ENCODE results near the gene PPP6R2.
A peak's percentile ranks its signal among the peaks of the same experiment; 100 is the strongest.

PPP6R2 gene

GRCh38 chr22:50420015-50420414 is 76.9 kb downstream of the PPP6R2 start:
- H3K27ac ChIP-seq (replicated peaks; ENCODE audit: low read length) = no peak overlapping the region
- H3K9me3 ChIP-seq (replicated peaks in 1 of 2; ENCODE audit: control insufficient read depth in 2 of 2, insufficient read depth in 1 of 2, low read depth in 1 of 2, low read length in 2 of 2) = no peaks in the 10 kb centered on the region
- H2BK5ac ChIP-seq (ENCODE audit: low read length) = no peak overlapping the region
- H3K4me2 ChIP-seq (ENCODE audit: insufficient read depth, low read length, poor library complexity, severe bottlenecking) = no peak overlapping the region
- H3K79me1 ChIP-seq (ENCODE audit: low read depth, low read length) = peaks cover 4% of the 10 kb centered on the region
- H4K8ac ChIP-seq (ENCODE audit: low read depth, low read length) = no peak overlapping the region
- no peak overlapping the region for H2AK5ac ChIP-seq (ENCODE audit: low read depth, low read length)
- no peak overlapping the region for H3K4ac ChIP-seq (ENCODE audit: low read length)
- peak overlapping the region; percentile 6 for H3K14ac ChIP-seq (ENCODE audit: low read length)
- H3K27me3 ChIP-seq (ENCODE audit: control insufficient read depth in 3 of 3, insufficient read depth in 3 of 3, low read depth in 1 of 3, low read length in 3 of 3) = no peaks in the 10 kb centered on the region
- WGBS, 2 donors (ENCODE audit: extremely low coverage in 2 of 2, insufficient read length in 2 of 2, insufficient replicate concordance in 1 of 2) = no CpG with 5 or more reads among the region's 10 CpGs
- H3K4me3 ChIP-seq (ENCODE audit: low read length in 2 of 2) = no peak overlapping the region
- no peak overlapping the region for H3K18ac ChIP-seq (ENCODE audit: low read length)
- H2BK12ac ChIP-seq (ENCODE audit: low read length) = no peak overlapping the region
- no peak overlapping the region for H3K9ac ChIP-seq (ENCODE audit: low read depth, low read length, poor library complexity)
- no peak overlapping the region for H4K91ac ChIP-seq (ENCODE audit: low read depth, low read length, poor library complexity)
- H3K23ac ChIP-seq (ENCODE audit: low read depth, low read length, poor library complexity) = no peak overlapping the region
- no peak for DNase-seq (ENCODE audit: low spot score)
- no peak overlapping the region for H2AFZ ChIP-seq (ENCODE audit: low read length)
- no peaks in the 10 kb centered on the region for H3K4me1 ChIP-seq (ENCODE audit: control insufficient read depth in 2 of 2, insufficient read depth in 1 of 2, low read depth in 1 of 2, low read length in 2 of 2)
- no peak overlapping the region for H2BK15ac ChIP-seq (ENCODE audit: low read length)
- H2BK120ac ChIP-seq (ENCODE audit: low read depth, low read length) = no peak overlapping the region
- H3K36me3 ChIP-seq (replicated peaks in 1 of 2; ENCODE audit: control insufficient read depth in 2 of 2, insufficient read depth in 2 of 2, low read length in 2 of 2) = peaks cover 74 to 95% of the 10 kb centered on the region in 2 donors

GRCh38 chr22:50420581-50420980 is 77.5 kb downstream of the PPP6R2 start:
- H4K91ac ChIP-seq (ENCODE audit: low read depth, low read length, poor library complexity) = no peak overlapping the region
- H2BK120ac ChIP-seq (ENCODE audit: low read depth, low read length) = no peak overlapping the region
- H3K27ac ChIP-seq (replicated peaks; ENCODE audit: low read length) = no peak overlapping the region
- H3K9me3 ChIP-seq (replicated peaks in 1 of 2; ENCODE audit: control insufficient read depth in 2 of 2, insufficient read depth in 1 of 2, low read depth in 1 of 2, low read length in 2 of 2) = no peaks in the 10 kb centered on the region
- H3K14ac ChIP-seq (ENCODE audit: low read length) = no peak overlapping the region
- no peak for DNase-seq (ENCODE audit: low spot score)
- H2BK5ac ChIP-seq (ENCODE audit: low read length) = no peak overlapping the region
- no peaks in the 10 kb centered on the region for H3K27me3 ChIP-seq (ENCODE audit: control insufficient read depth in 3 of 3, insufficient read depth in 3 of 3, low read depth in 1 of 3, low read length in 3 of 3)
- WGBS, 2 donors (ENCODE audit: extremely low coverage in 2 of 2, insufficient read length in 2 of 2, insufficient replicate concordance in 1 of 2) = no CpG with 5 or more reads among the region's 12 CpGs
- no peak overlapping the region for H2BK15ac ChIP-seq (ENCODE audit: low read length)
- no peak overlapping the region for H4K8ac ChIP-seq (ENCODE audit: low read depth, low read length)
- H3K23ac ChIP-seq (ENCODE audit: low read depth, low read length, poor library complexity) = no peak overlapping the region
- peak overlapping the region; percentile 27 for H3K9ac ChIP-seq (ENCODE audit: low read depth, low read length, poor library complexity)
- no peak overlapping the region for H2AK5ac ChIP-seq (ENCODE audit: low read depth, low read length)
- H3K4me3 ChIP-seq (ENCODE audit: low read length in 2 of 2) = no peak overlapping the region
- peaks cover 2% of the 10 kb centered on the region for H3K79me1 ChIP-seq (ENCODE audit: low read depth, low read length)
- H3K4ac ChIP-seq (ENCODE audit: low read length) = no peak overlapping the region
- H3K36me3 ChIP-seq (replicated peaks in 1 of 2; ENCODE audit: control insufficient read depth in 2 of 2, insufficient read depth in 2 of 2, low read length in 2 of 2) = peaks cover 72 to 95% of the 10 kb centered on the region in 2 donors
- H3K4me2 ChIP-seq (ENCODE audit: insufficient read depth, low read length, poor library complexity, severe bottlenecking) = no peak overlapping the region
- no peaks in the 10 kb centered on the region for H3K4me1 ChIP-seq (ENCODE audit: control insufficient read depth in 2 of 2, insufficient read depth in 1 of 2, low read depth in 1 of 2, low read length in 2 of 2)
- no peak overlapping the region for H3K18ac ChIP-seq (ENCODE audit: low read length)
- no peak overlapping the region for H2AFZ ChIP-seq (ENCODE audit: low read length)
- no peak overlapping the region for H2BK12ac ChIP-seq (ENCODE audit: low read length)

- Histone ChIP-seq H2BK12ac (ENCODE audit: low read length) (no peak overlapping the region), H3K4me3 (ENCODE audit: low read length in 2 of 2) (no peak overlapping the region), H2BK5ac (ENCODE audit: low read length) (no peak overlapping the region), H2AK5ac (ENCODE audit: low read depth, low read length) (no peak overlapping the region), H3K27me3 (ENCODE audit: control insufficient read depth in 3 of 3, insufficient read depth in 3 of 3, low read depth in 1 of 3, low read length in 3 of 3) (no peaks in the 10 kb centered on the region), H2BK15ac (ENCODE audit: low read length) (no peak overlapping the region), H4K91ac (ENCODE audit: low read depth, low read length, poor library complexity) (no peak overlapping the region), H3K23ac (ENCODE audit: low read depth, low read length, poor library complexity) (no peak overlapping the region), H3K4me1 (ENCODE audit: control insufficient read depth in 2 of 2, insufficient read depth in 1 of 2, low read depth in 1 of 2, low read length in 2 of 2) (no peaks in the 10 kb centered on the region), H2AFZ (ENCODE audit: low read length) (no peak overlapping the region), H3K4me2 (ENCODE audit: insufficient read depth, low read length, poor library complexity, severe bottlenecking) (no peak overlapping the region), H3K27ac (replicated peaks; ENCODE audit: low read length) (no peak overlapping the region), H3K18ac (ENCODE audit: low read length) (no peak overlapping the region), H3K4ac (ENCODE audit: low read length) (no peak overlapping the region), H4K8ac (ENCODE audit: low read depth, low read length) (no peak overlapping the region), H2BK120ac (ENCODE audit: low read depth, low read length) (no peak overlapping the region), H3K36me3 (replicated peaks in 1 of 2; ENCODE audit: control insufficient read depth in 2 of 2, insufficient read depth in 2 of 2, low read length in 2 of 2) (peaks cover 61 to 90% of the 10 kb centered on the region in 2 donors), H3K9me3 (replicated peaks in 1 of 2; ENCODE audit: control insufficient read depth in 2 of 2, insufficient read depth in 1 of 2, low read depth in 1 of 2, low read length in 2 of 2) (no peaks in the 10 kb centered on the region), H3K79me1 (ENCODE audit: low read depth, low read length) (peaks cover 2% of the 10 kb centered on the region), H3K14ac (ENCODE audit: low read length) (no peak overlapping the region), H3K9ac (ENCODE audit: low read depth, low read length, poor library complexity) (no peak overlapping the region)
- no CpG with 5 or more reads among the region's 14 CpGs for WGBS, 2 donors (ENCODE audit: extremely low coverage in 2 of 2, insufficient read length in 2 of 2, insufficient replicate concordance in 1 of 2)
- DNase-seq (ENCODE audit: low spot score) = no peak
Observed at GRCh38 chr22:50422046-50422445, 78.9 kb downstream of the PPP6R2 start.

- no peak overlapping the region for H3K23ac ChIP-seq (ENCODE audit: low read depth, low read length, poor library complexity)
- H3K36me3 ChIP-seq (replicated peaks in 1 of 2; ENCODE audit: control insufficient read depth in 2 of 2, insufficient read depth in 2 of 2, low read length in 2 of 2) = peaks cover 55 to 89% of the 10 kb centered on the region in 2 donors
- H3K27ac ChIP-seq (replicated peaks; ENCODE audit: low read length) = no peak overlapping the region
- no peak for DNase-seq (ENCODE audit: low spot score)
- WGBS, 2 donors (ENCODE audit: extremely low coverage in 2 of 2, insufficient read length in 2 of 2, insufficient replicate concordance in 1 of 2) = no CpG with 5 or more reads among the region's 21 CpGs
- H3K4me1 ChIP-seq (ENCODE audit: control insufficient read depth in 2 of 2, insufficient read depth in 1 of 2, low read depth in 1 of 2, low read length in 2 of 2) = no peaks in the 10 kb centered on the region
- H2AK5ac ChIP-seq (ENCODE audit: low read depth, low read length) = no peak overlapping the region
- no peak overlapping the region for H3K9ac ChIP-seq (ENCODE audit: low read depth, low read length, poor library complexity)
- H3K79me1 ChIP-seq (ENCODE audit: low read depth, low read length) = peaks cover 2% of the 10 kb centered on the region
- no peaks in the 10 kb centered on the region for H3K27me3 ChIP-seq (ENCODE audit: control insufficient read depth in 3 of 3, insufficient read depth in 3 of 3, low read depth in 1 of 3, low read length in 3 of 3)
- no peak overlapping the region for H2AFZ ChIP-seq (ENCODE audit: low read length)
- no peak overlapping the region for H3K18ac ChIP-seq (ENCODE audit: low read length)
- H3K14ac ChIP-seq (ENCODE audit: low read length) = no peak overlapping the region
- no peak overlapping the region for H2BK5ac ChIP-seq (ENCODE audit: low read length)
- no peak overlapping the region for H4K8ac ChIP-seq (ENCODE audit: low read depth, low read length)
- no peak overlapping the region for H3K4me3 ChIP-seq (ENCODE audit: low read length in 2 of 2)
- H3K4me2 ChIP-seq (ENCODE audit: insufficient read depth, low read length, poor library complexity, severe bottlenecking) = no peak overlapping the region
- no peak overlapping the region for H3K4ac ChIP-seq (ENCODE audit: low read length)
- no peak overlapping the region for H2BK12ac ChIP-seq (ENCODE audit: low read length)
- no peak overlapping the region for H2BK120ac ChIP-seq (ENCODE audit: low read depth, low read length)
- H3K9me3 ChIP-seq (replicated peaks in 1 of 2; ENCODE audit: control insufficient read depth in 2 of 2, insufficient read depth in 1 of 2, low read depth in 1 of 2, low read length in 2 of 2) = no peaks in the 10 kb centered on the region
- H2BK15ac ChIP-seq (ENCODE audit: low read length) = no peak overlapping the region
- no peak overlapping the region for H4K91ac ChIP-seq (ENCODE audit: low read depth, low read length, poor library complexity)
Observed at GRCh38 chr22:50422961-50423815, 80.1 kb downstream of the PPP6R2 start.

Measured in neuronal stem cell (in vitro differentiated cells).